ENCODE data around the gene SASS6.

Gene SASS6

GRCh38 chr1:100168051-100168450 lies 35.3 kb upstream of the SASS6 start:
- TF ChIP-seq, protein P1, sequence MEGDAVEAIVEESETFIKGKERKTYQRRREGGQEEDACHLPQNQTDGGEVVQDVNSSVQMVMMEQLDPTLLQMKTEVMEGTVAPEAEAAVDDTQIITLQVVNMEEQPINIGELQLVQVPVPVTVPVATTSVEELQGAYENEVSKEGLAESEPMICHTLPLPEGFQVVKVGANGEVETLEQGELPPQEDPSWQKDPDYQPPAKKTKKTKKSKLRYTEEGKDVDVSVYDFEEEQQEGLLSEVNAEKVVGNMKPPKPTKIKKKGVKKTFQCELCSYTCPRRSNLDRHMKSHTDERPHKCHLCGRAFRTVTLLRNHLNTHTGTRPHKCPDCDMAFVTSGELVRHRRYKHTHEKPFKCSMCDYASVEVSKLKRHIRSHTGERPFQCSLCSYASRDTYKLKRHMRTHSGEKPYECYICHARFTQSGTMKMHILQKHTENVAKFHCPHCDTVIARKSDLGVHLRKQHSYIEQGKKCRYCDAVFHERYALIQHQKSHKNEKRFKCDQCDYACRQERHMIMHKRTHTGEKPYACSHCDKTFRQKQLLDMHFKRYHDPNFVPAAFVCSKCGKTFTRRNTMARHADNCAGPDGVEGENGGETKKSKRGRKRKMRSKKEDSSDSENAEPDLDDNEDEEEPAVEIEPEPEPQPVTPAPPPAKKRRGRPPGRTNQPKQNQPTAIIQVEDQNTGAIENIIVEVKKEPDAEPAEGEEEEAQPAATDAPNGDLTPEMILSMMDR (IDR thresholded peaks at IDR 0.05; ENCODE audit: borderline replicate concordance, extremely low read depth, low read length, poor library complexity, severe bottlenecking), result no peak
- no peak for TF ChIP-seq EZH2 (IDR thresholded peaks at IDR 0.05; ENCODE audit: borderline replicate concordance, low read depth, low read length, severe bottlenecking)
- DNase-seq, result no peak
- no peak overlapping the region for H2AFZ ChIP-seq (ENCODE audit: low read depth, low read length)
- H3K4me1 ChIP-seq (ENCODE audit: insufficient read depth, low read length), result no peaks in the 10 kb centered on the region
- H4K20me1 ChIP-seq (ENCODE audit: insufficient read depth, low read length), result no peaks in the 10 kb centered on the region
- H3K4me3 ChIP-seq (ENCODE audit: low read depth in 1 of 2, low read length in 2 of 2), result no peak overlapping the region
- H3K27me3 ChIP-seq (ENCODE audit: insufficient read depth, low read length, poor library complexity), result no peaks in the 10 kb centered on the region
- no peaks in the 10 kb centered on the region for H3K79me2 ChIP-seq (ENCODE audit: insufficient read depth, low read length)
- no peaks in the 10 kb centered on the region for H3K9me3 ChIP-seq (ENCODE audit: insufficient read depth, low read length, severe bottlenecking)
- H3K4me2 ChIP-seq (ENCODE audit: insufficient read depth, low read length), result no peak overlapping the region
- ATAC-seq (ENCODE audit: insufficient read depth, low read depth), result no peak
- H3K9ac ChIP-seq (ENCODE audit: low read depth, low read length), result no peak overlapping the region
- H3K36me3 ChIP-seq (ENCODE audit: insufficient read depth, low read length), result no peaks in the 10 kb centered on the region
- H3K27ac ChIP-seq (ENCODE audit: low read length), result no peak overlapping the region

DNA sequence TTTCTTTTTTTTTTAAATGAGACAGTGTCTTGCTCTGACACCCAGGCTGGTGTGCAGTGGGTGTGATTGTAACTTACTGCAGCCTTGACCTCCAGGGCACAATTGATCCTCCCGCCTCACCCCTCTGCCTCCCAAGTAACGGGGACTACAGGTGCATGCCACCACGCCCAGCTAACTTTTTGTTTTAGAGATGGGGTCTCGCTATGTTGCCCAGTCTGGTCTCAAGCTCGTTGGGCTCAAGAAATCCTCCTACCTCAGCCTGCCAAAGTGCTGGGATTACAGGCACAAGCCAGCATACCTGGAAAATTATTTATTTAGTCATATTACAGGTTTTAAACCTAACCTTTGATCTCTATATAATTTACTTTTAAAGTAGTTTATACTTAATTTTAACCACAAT lies 32.0 kb upstream of the SASS6 start:
- no peaks in the 10 kb centered on the region for H3K79me2 ChIP-seq (ENCODE audit: insufficient read depth, low read length)
- H3K27me3 ChIP-seq (ENCODE audit: insufficient read depth, low read length, poor library complexity), result no peaks in the 10 kb centered on the region
- no peaks in the 10 kb centered on the region for H3K4me1 ChIP-seq (ENCODE audit: insufficient read depth, low read length)
- no peak overlapping the region for H2AFZ ChIP-seq (ENCODE audit: low read depth, low read length)
- no peak for TF ChIP-seq EZH2 (IDR thresholded peaks at IDR 0.05; ENCODE audit: borderline replicate concordance, low read depth, low read length, severe bottlenecking)
- TF ChIP-seq, protein P1 (IDR thresholded peaks at IDR 0.05; ENCODE audit: borderline replicate concordance, extremely low read depth, low read length, poor library complexity, severe bottlenecking), result no peak
- no peaks in the 10 kb centered on the region for H3K36me3 ChIP-seq (ENCODE audit: insufficient read depth, low read length)
- H3K27ac ChIP-seq (ENCODE audit: low read length), result no peak overlapping the region
- no peak overlapping the region for H3K4me2 ChIP-seq (ENCODE audit: insufficient read depth, low read length)
- H4K20me1 ChIP-seq (ENCODE audit: insufficient read depth, low read length), result no peaks in the 10 kb centered on the region
- H3K9me3 ChIP-seq (ENCODE audit: insufficient read depth, low read length, severe bottlenecking), result no peaks in the 10 kb centered on the region
- DNase-seq (no peak), ATAC-seq (ENCODE audit: insufficient read depth, low read depth) (no peak)
- no peak overlapping the region for H3K9ac ChIP-seq (ENCODE audit: low read depth, low read length)
- H3K4me3 ChIP-seq (ENCODE audit: low read depth in 1 of 2, low read length in 2 of 2), result no peak overlapping the region

GRCh38 chr1:100164216-100164615 lies 31.5 kb upstream of the SASS6 start:
- Histone ChIP-seq H3K4me2 (ENCODE audit: insufficient read depth, low read length) (no peak overlapping the region), H3K4me3 (ENCODE audit: low read depth in 1 of 2, low read length in 2 of 2) (no peak overlapping the region), H3K9me3 (ENCODE audit: insufficient read depth, low read length, severe bottlenecking) (no peaks in the 10 kb centered on the region), H3K27ac (ENCODE audit: low read length) (no peak overlapping the region), H3K4me1 (ENCODE audit: insufficient read depth, low read length) (no peaks in the 10 kb centered on the region), H3K79me2 (ENCODE audit: insufficient read depth, low read length) (no peaks in the 10 kb centered on the region), H3K9ac (ENCODE audit: low read depth, low read length) (no peak overlapping the region), H4K20me1 (ENCODE audit: insufficient read depth, low read length) (no peaks in the 10 kb centered on the region), H3K36me3 (ENCODE audit: insufficient read depth, low read length) (no peaks in the 10 kb centered on the region), H2AFZ (ENCODE audit: low read depth, low read length) (no peak overlapping the region), H3K27me3 (ENCODE audit: insufficient read depth, low read length, poor library complexity) (no peaks in the 10 kb centered on the region)
- ATAC-seq (ENCODE audit: insufficient read depth, low read depth) (no peak), DNase-seq (no peak)
- TF ChIP-seq, protein P1 (IDR thresholded peaks at IDR 0.05; ENCODE audit: borderline replicate concordance, extremely low read depth, low read length, poor library complexity, severe bottlenecking), result no peak
- TF ChIP-seq EZH2 (IDR thresholded peaks at IDR 0.05; ENCODE audit: borderline replicate concordance, low read depth, low read length, severe bottlenecking), result no peak

GRCh38 chr1:100162881-100163280 lies 30.2 kb upstream of the SASS6 start:
- ATAC-seq (ENCODE audit: insufficient read depth, low read depth), result no peak
- TF ChIP-seq EZH2 (IDR thresholded peaks at IDR 0.05; ENCODE audit: borderline replicate concordance, low read depth, low read length, severe bottlenecking), result no peak
- TF ChIP-seq, protein P1 (IDR thresholded peaks at IDR 0.05; ENCODE audit: borderline replicate concordance, extremely low read depth, low read length, poor library complexity, severe bottlenecking), result no peak
- H3K79me2 ChIP-seq (ENCODE audit: insufficient read depth, low read length), result no peaks in the 10 kb centered on the region
- no peaks in the 10 kb centered on the region for H3K36me3 ChIP-seq (ENCODE audit: insufficient read depth, low read length)
- H3K4me1 ChIP-seq (ENCODE audit: insufficient read depth, low read length), result no peaks in the 10 kb centered on the region
- DNase-seq, result no peak
- no peak overlapping the region for H3K9ac ChIP-seq (ENCODE audit: low read depth, low read length)
- no peaks in the 10 kb centered on the region for H3K27me3 ChIP-seq (ENCODE audit: insufficient read depth, low read length, poor library complexity)
- no peaks in the 10 kb centered on the region for H4K20me1 ChIP-seq (ENCODE audit: insufficient read depth, low read length)
- H3K4me2 ChIP-seq (ENCODE audit: insufficient read depth, low read length), result no peak overlapping the region
- no peak overlapping the region for H3K27ac ChIP-seq (ENCODE audit: low read length)
- H3K4me3 ChIP-seq (ENCODE audit: low read depth in 1 of 2, low read length in 2 of 2), result no peak overlapping the region
- no peaks in the 10 kb centered on the region for H3K9me3 ChIP-seq (ENCODE audit: insufficient read depth, low read length, severe bottlenecking)
- H2AFZ ChIP-seq (ENCODE audit: low read depth, low read length), result no peak overlapping the region

Measured in DND-41 (cell line).